Measurements from ENCODE around the gene LEKR1. TPM values are rescaled to one million over a fixed set of nuclear protein-coding genes. Genes with fewer than 3 reads are reported as not detected.
"Not testable (repeated sequence)": the region's sequence is repeated elsewhere in the genome, so short reads cannot be mapped to it uniquely, and the experiment has no call there.

LEKR1 gene
- polyA plus RNA-seq, 1 donor, result 2.2 TPM

GRCh38 chr3:156902916-156903315 lies 76.8 kb downstream of the LEKR1 start:
- no peak overlapping the region for H3K4me3 ChIP-seq (ENCODE audit: low read length)
- DNase-seq, result no peak
- H3K4me1 ChIP-seq (ENCODE audit: control insufficient read depth, insufficient read depth, low read length), result no peaks in the 10 kb centered on the region
- no peaks in the 10 kb centered on the region for H3K36me3 ChIP-seq (ENCODE audit: control insufficient read depth, insufficient read depth, low read length)
- H3K27ac ChIP-seq (ENCODE audit: low read length), result no peak overlapping the region
- H3K27me3 ChIP-seq (ENCODE audit: control insufficient read depth, insufficient read depth, low read length), result no peaks in the 10 kb centered on the region
- no peaks in the 10 kb centered on the region for H3K9me3 ChIP-seq (ENCODE audit: control insufficient read depth, low read depth, low read length)

DNA sequence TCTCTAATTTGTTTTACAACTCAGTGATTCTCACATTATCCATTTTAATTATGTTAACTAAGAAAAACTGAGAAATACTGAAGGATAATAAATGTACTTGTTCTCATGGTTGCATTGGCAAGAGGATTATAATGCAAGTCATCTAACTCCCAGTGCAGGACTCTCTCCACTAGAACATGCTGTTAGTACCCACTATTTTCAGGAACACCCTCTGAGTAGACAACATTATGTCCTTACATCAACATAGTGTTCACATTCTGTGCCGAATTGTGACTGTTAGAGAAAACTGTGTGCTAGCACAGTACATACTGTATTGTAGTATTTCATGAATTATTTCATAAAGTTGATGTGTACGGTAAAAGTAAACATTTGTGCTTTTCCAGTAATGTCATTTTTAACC lies 80.1 kb downstream of the LEKR1 start:
- Histone ChIP-seq H3K9me3 (ENCODE audit: control insufficient read depth, low read depth, low read length) (no peaks in the 10 kb centered on the region), H3K4me3 (ENCODE audit: low read length) (no peak overlapping the region), H3K36me3 (ENCODE audit: control insufficient read depth, insufficient read depth, low read length) (no peaks in the 10 kb centered on the region), H3K27me3 (ENCODE audit: control insufficient read depth, insufficient read depth, low read length) (no peaks in the 10 kb centered on the region), H3K27ac (ENCODE audit: low read length) (no peak overlapping the region), H3K4me1 (ENCODE audit: control insufficient read depth, insufficient read depth, low read length) (no peaks in the 10 kb centered on the region)
- WGBS (ENCODE audit: insufficient coverage, low lambda C conversion rate), result no CpG with 5 or more reads among the region's 2 CpGs
- DNase-seq, result no peak

- Histone ChIP-seq H3K36me3 (ENCODE audit: control insufficient read depth, insufficient read depth, low read length) (no peaks in the 10 kb centered on the region), H3K4me1 (ENCODE audit: control insufficient read depth, insufficient read depth, low read length) (no peaks in the 10 kb centered on the region), H3K27me3 (ENCODE audit: control insufficient read depth, insufficient read depth, low read length) (no peaks in the 10 kb centered on the region), H3K9me3 (ENCODE audit: control insufficient read depth, low read depth, low read length) (no peaks in the 10 kb centered on the region), H3K4me3 (ENCODE audit: low read length) (no peak overlapping the region), H3K27ac (ENCODE audit: low read length) (no peak overlapping the region)
- WGBS (ENCODE audit: insufficient coverage, low lambda C conversion rate), result 100% methylated on average over 1 of the region's 1 CpG
- no peak for DNase-seq
Measured at GRCh38 chr3:156908398-156908797, 82.2 kb downstream of the LEKR1 start.

- Histone ChIP-seq H3K4me1 (ENCODE audit: control insufficient read depth, insufficient read depth, low read length) (no peaks in the 10 kb centered on the region), H3K27me3 (ENCODE audit: control insufficient read depth, insufficient read depth, low read length) (no peaks in the 10 kb centered on the region)
- no CpG with 5 or more reads among the region's 3 CpGs for WGBS (ENCODE audit: insufficient coverage, low lambda C conversion rate)
Measured at GRCh38 chr3:156910022-156910421, 83.9 kb downstream of the LEKR1 start.

GRCh38 chr3:156910831-156911230 lies 84.7 kb downstream of the LEKR1 start:
- not testable (repeated sequence) for H3K27ac ChIP-seq (ENCODE audit: low read length); H3K4me1 ChIP-seq (ENCODE audit: control insufficient read depth, insufficient read depth, low read length); H3K27me3 ChIP-seq (ENCODE audit: control insufficient read depth, insufficient read depth, low read length); H3K4me3 ChIP-seq (ENCODE audit: low read length); DNase-seq; H3K36me3 ChIP-seq (ENCODE audit: control insufficient read depth, insufficient read depth, low read length); H3K9me3 ChIP-seq (ENCODE audit: control insufficient read depth, low read depth, low read length)
- WGBS (ENCODE audit: insufficient coverage, low lambda C conversion rate), result 0% methylated on average over 1 of the region's 2 CpGs

More at GRCh38 chr3:156910022-156910421, 83.9 kb downstream of the LEKR1 start:
- Histone ChIP-seq H3K9me3 (ENCODE audit: control insufficient read depth, low read depth, low read length) (no peaks in the 10 kb centered on the region), H3K27ac (ENCODE audit: low read length) (no peak overlapping the region), H3K4me3 (ENCODE audit: low read length) (no peak overlapping the region), H3K36me3 (ENCODE audit: control insufficient read depth, insufficient read depth, low read length) (no peaks in the 10 kb centered on the region)
- DNase-seq, result no peak

- DNase-seq; H3K27me3 ChIP-seq (ENCODE audit: control insufficient read depth, insufficient read depth, low read length); H3K4me3 ChIP-seq (ENCODE audit: low read length); H3K36me3 ChIP-seq (ENCODE audit: control insufficient read depth, insufficient read depth, low read length); H3K9me3 ChIP-seq (ENCODE audit: control insufficient read depth, low read depth, low read length); H3K27ac ChIP-seq (ENCODE audit: low read length); H3K4me1 ChIP-seq (ENCODE audit: control insufficient read depth, insufficient read depth, low read length): not testable (repeated sequence)
- WGBS (ENCODE audit: insufficient coverage, low lambda C conversion rate), result 100% methylated on average over 1 of the region's 2 CpGs
Measured at GRCh38 chr3:156914300-156914699, 88.1 kb downstream of the LEKR1 start.

DNA sequence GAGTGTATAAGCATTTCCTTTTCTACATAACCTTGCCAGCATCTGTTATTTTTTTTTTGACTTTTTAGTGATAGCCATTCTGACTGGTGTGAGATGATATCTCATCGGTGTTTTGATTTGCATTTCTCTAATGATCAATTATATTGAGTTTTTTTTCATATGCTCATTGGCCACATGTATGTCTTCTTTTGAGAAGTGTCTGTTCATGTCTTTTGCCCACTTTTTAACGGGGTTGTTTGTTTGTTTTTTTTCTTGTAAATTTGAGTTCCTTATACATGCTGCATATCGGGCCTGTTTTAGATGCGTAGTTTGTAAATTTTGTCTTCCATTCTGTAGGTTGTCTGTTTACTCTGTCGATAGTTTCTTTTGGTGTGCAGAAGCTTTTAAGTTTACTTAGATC lies 89.2 kb downstream of the LEKR1 start:
- no peak for DNase-seq
- no peaks in the 10 kb centered on the region for H3K36me3 ChIP-seq (ENCODE audit: control insufficient read depth, insufficient read depth, low read length)
- no peaks in the 10 kb centered on the region for H3K4me1 ChIP-seq (ENCODE audit: control insufficient read depth, insufficient read depth, low read length)
- H3K4me3 ChIP-seq (ENCODE audit: low read length), result no peak overlapping the region
- no peaks in the 10 kb centered on the region for H3K9me3 ChIP-seq (ENCODE audit: control insufficient read depth, low read depth, low read length)
- WGBS (ENCODE audit: insufficient coverage, low lambda C conversion rate), result 90% methylated on average over 3 of the region's 5 CpGs
- no peak overlapping the region for H3K27ac ChIP-seq (ENCODE audit: low read length)
- H3K27me3 ChIP-seq (ENCODE audit: control insufficient read depth, insufficient read depth, low read length), result no peaks in the 10 kb centered on the region

GRCh38 chr3:156918746-156919145 lies 92.6 kb downstream of the LEKR1 start:
- H3K27ac ChIP-seq (ENCODE audit: low read length), result no peak overlapping the region
- 83% methylated on average over 1 of the region's 6 CpGs for WGBS (ENCODE audit: insufficient coverage, low lambda C conversion rate)
- DNase-seq, result no peak

DNA sequence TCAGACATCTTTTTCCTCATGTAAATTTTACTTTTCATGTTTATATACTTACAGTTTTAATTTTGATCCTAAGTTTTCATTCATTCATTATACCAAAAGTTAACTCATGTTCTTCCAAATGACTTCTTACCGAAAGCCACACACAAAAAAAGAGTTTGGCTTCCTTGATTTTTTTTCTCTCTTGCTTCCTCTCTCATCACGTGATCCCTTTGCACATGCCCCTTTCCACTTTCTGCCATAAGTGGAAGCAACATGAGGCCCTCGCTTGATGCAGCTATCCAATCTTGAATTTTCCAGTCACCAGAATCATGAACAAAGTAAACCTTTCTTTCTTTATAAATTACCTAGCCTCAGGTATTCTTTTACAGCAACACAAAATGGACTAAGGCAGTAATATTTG lies 93.7 kb downstream of the LEKR1 start:
- Histone ChIP-seq H3K4me3 (ENCODE audit: low read length) (no peak overlapping the region), H3K9me3 (ENCODE audit: control insufficient read depth, low read depth, low read length) (no peaks in the 10 kb centered on the region), H3K27me3 (ENCODE audit: control insufficient read depth, insufficient read depth, low read length) (no peaks in the 10 kb centered on the region), H3K36me3 (ENCODE audit: control insufficient read depth, insufficient read depth, low read length) (no peaks in the 10 kb centered on the region), H3K27ac (ENCODE audit: low read length) (no peak overlapping the region), H3K4me1 (ENCODE audit: control insufficient read depth, insufficient read depth, low read length) (no peaks in the 10 kb centered on the region)
- no peak for DNase-seq
- WGBS (ENCODE audit: insufficient coverage, low lambda C conversion rate), result 100% methylated on average over 2 of the region's 3 CpGs

More at GRCh38 chr3:156918746-156919145, 92.6 kb downstream of the LEKR1 start:
- H3K4me1 ChIP-seq (ENCODE audit: control insufficient read depth, insufficient read depth, low read length), result no peaks in the 10 kb centered on the region
- H3K27me3 ChIP-seq (ENCODE audit: control insufficient read depth, insufficient read depth, low read length), result no peaks in the 10 kb centered on the region
- H3K36me3 ChIP-seq (ENCODE audit: control insufficient read depth, insufficient read depth, low read length), result no peaks in the 10 kb centered on the region
- H3K4me3 ChIP-seq (ENCODE audit: low read length), result no peak overlapping the region
- no peaks in the 10 kb centered on the region for H3K9me3 ChIP-seq (ENCODE audit: control insufficient read depth, low read depth, low read length)

GRCh38 chr3:156920399-156920798 lies 94.2 kb downstream of the LEKR1 start:
- WGBS (ENCODE audit: insufficient coverage, low lambda C conversion rate), result 75% methylated on average over 1 of the region's 1 CpG
- Histone ChIP-seq H3K36me3 (ENCODE audit: control insufficient read depth, insufficient read depth, low read length) (no peaks in the 10 kb centered on the region), H3K27me3 (ENCODE audit: control insufficient read depth, insufficient read depth, low read length) (no peaks in the 10 kb centered on the region), H3K9me3 (ENCODE audit: control insufficient read depth, low read depth, low read length) (no peaks in the 10 kb centered on the region), H3K27ac (ENCODE audit: low read length) (no peak overlapping the region), H3K4me1 (ENCODE audit: control insufficient read depth, insufficient read depth, low read length) (no peaks in the 10 kb centered on the region), H3K4me3 (ENCODE audit: low read length) (no peak overlapping the region)
- DNase-seq, result no peak

DNA sequence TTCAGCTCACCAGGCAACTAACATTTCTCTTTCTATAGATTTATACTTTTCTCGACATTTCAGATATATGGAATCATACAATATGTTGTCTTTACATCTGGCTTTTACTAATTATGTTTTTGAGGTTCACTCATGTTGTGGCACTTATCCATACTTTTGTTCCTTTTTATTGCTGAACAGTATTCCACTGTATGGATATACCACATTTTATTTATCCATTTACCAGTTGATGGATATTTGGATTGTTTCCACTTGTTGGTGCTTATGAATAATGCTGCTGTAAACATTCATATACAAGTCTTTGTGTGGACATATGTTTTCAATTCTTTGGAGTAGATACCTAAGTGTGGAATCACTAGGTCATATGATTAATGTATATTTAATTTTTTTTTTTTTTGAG lies 97.2 kb downstream of the LEKR1 start:
- no CpG with 5 or more reads among the region's 1 CpG for WGBS (ENCODE audit: insufficient coverage, low lambda C conversion rate)
- H3K9me3 ChIP-seq (ENCODE audit: control insufficient read depth, low read depth, low read length), result no peaks in the 10 kb centered on the region
- DNase-seq, result no peak
- no peaks in the 10 kb centered on the region for H3K4me1 ChIP-seq (ENCODE audit: control insufficient read depth, insufficient read depth, low read length)
- H3K27ac ChIP-seq (ENCODE audit: low read length), result no peak overlapping the region
- no peaks in the 10 kb centered on the region for H3K27me3 ChIP-seq (ENCODE audit: control insufficient read depth, insufficient read depth, low read length)
- H3K4me3 ChIP-seq (ENCODE audit: low read length), result no peak overlapping the region
- H3K36me3 ChIP-seq (ENCODE audit: control insufficient read depth, insufficient read depth, low read length), result no peaks in the 10 kb centered on the region
